Uterus (tissue), 4 donors: ENCODE data around the gene LARP1. TPM values are rescaled to one million over a fixed set of nuclear protein-coding genes. Genes with fewer than 3 reads are reported as not detected.

Source experiments
- DNase-seq, 2 donors: peaks; one replicate each; pipeline ENCODE4 v3.0.0-alpha.2; 2019 to 2020
- H3K27ac ChIP-seq, 2 donors: fragments of 200-600 bp; sonication (generic); 1 replicate in 1 of 2; 2 replicates in 1 of 2; pipeline ENCODE4 v1.5.1; 2016 to 2018
- H3K27me3 ChIP-seq, 2 donors: fragments of 200-600 bp; sonication (generic); one replicate each; pipeline ENCODE4 v1.5.1; 2018 to 2019; ENCODE audit warnings: control low read depth in 1 of 2
- H3K36me3 ChIP-seq, 2 donors: fragments of 200-600 bp; sonication (generic); one replicate each; pipeline ENCODE4 v1.5.1; 2019; ENCODE audit warnings: control low read depth in 1 of 2
- H3K4me1 ChIP-seq, 2 donors: fragments of 200-600 bp; sonication (generic); one replicate each; pipeline ENCODE4 v1.5.1; 2018 to 2019; ENCODE audit warnings: control low read depth in 1 of 2
- H3K4me3 ChIP-seq, 2 donors: fragments of 200-600 bp; sonication (generic); 1 replicate in 1 of 2; 2 replicates in 1 of 2; pipeline ENCODE4 v1.5.1; 2018 to 2019; ENCODE audit warnings: mild to moderate bottlenecking in 1 of 2
- H3K9me3 ChIP-seq, 2 donors: fragments of 200-600 bp; sonication (generic); one replicate each; pipeline ENCODE4 v1.5.1; 2019; ENCODE audit warnings: control low read depth in 1 of 2
- POLR2A ChIP-seq, 2 donors: fragments of 450-650 bp; IDR thresholded peaks; one replicate each; pipeline ENCODE4 v1.6.1; 2016; ENCODE audit warnings: antibody characterized with exemption in 2 of 2, mild to moderate bottlenecking in 1 of 2, moderate library complexity in 1 of 2
- intact Hi-C: fragments of 100-400 bp; cut with DNase I; formaldehyde crosslinking; loops from one replicate; pipeline ENCODE4 v1.15.1; 2023; ENCODE audit warnings: low total_unique reads
- total RNA-seq, 4 donors: library from RNA; depleted of rRNA in 3 of 4; stranded (reverse); fragments of >200 nt in 3 of 4; gene quantifications; one replicate each; pipeline versions ENCODE4 v1.1.0 to v1.2.4, GENCODE V29; 2014 to 2023
- TF ChIP-seq, protein P1 (sequence below), 4 experiments: fragments of 200-600 bp in 2 of 4; fragments of 450-650 bp in 2 of 4; sonication (generic) in 2 of 4; IDR thresholded peaks; one replicate each; pipeline ENCODE4 v1.5.1; 2016 to 2019; ENCODE audit warnings: antibody characterized with exemption in 4 of 4, mild to moderate bottlenecking in 2 of 4, moderate library complexity in 1 of 4
- donor health status: DM: yes; HTN: yes; CAD: no.

The LARP1 gene
- total RNA-seq, 4 donors from 2014 or later = 33.3 to 202 (median 47.1) TPM

DNA sequence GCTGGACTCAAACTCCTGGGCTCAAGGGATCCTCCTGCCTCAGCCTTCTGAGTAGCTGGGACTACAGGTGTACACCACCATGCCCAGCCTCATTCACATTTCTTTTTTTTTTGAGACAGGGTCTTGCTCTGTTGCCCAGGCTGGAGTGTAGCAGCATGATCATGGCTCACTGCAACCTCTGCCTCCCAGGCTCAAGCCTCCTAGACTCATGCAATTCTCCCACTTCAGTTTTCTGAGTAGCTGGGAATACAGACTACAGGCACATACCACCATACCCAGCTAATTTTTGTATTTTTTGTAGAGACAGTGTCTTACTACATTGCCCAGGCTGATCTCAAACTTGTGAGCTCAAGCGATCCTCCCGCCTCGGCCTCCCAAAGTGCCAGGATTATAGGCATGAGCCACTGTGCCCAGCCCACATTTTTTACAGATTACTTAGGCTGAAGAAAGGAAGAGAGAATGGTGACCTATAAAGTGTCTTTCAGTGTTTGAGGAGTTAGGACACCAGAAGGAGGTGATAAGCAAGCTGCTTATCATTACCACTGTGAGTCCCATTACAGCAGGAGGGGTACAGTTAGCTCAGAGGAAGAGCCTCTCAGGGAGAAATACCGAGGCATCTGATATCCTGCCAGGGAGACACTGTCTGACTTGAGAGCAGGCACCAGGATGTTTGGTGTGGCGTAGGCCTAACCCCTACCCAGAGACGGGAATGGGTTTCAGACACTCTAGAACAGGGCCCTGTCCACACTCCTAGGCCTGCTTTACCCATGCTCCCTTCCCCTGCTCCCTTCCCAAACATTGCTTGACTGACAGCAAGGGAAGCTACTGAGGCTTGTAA is 85.5 kb downstream of the LARP1 start:
- no peak overlapping the region for H3K27ac ChIP-seq
- H3K36me3 ChIP-seq = no peaks in the 10 kb centered on the region
- H3K4me3 ChIP-seq = no peak overlapping the region
- no peaks in the 10 kb centered on the region for H3K27me3 ChIP-seq
- no peaks in the 10 kb centered on the region for H3K4me1 ChIP-seq
- intact Hi-C loops = no loop called here
- DNase-seq = no peak
- TF ChIP-seq, protein P1, sequence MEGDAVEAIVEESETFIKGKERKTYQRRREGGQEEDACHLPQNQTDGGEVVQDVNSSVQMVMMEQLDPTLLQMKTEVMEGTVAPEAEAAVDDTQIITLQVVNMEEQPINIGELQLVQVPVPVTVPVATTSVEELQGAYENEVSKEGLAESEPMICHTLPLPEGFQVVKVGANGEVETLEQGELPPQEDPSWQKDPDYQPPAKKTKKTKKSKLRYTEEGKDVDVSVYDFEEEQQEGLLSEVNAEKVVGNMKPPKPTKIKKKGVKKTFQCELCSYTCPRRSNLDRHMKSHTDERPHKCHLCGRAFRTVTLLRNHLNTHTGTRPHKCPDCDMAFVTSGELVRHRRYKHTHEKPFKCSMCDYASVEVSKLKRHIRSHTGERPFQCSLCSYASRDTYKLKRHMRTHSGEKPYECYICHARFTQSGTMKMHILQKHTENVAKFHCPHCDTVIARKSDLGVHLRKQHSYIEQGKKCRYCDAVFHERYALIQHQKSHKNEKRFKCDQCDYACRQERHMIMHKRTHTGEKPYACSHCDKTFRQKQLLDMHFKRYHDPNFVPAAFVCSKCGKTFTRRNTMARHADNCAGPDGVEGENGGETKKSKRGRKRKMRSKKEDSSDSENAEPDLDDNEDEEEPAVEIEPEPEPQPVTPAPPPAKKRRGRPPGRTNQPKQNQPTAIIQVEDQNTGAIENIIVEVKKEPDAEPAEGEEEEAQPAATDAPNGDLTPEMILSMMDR (IDR thresholded peaks at IDR 0.05) = no peak
- no peak for TF ChIP-seq POLR2A (IDR thresholded peaks at IDR 0.05)
- no peaks in the 10 kb centered on the region for H3K9me3 ChIP-seq

DNA sequence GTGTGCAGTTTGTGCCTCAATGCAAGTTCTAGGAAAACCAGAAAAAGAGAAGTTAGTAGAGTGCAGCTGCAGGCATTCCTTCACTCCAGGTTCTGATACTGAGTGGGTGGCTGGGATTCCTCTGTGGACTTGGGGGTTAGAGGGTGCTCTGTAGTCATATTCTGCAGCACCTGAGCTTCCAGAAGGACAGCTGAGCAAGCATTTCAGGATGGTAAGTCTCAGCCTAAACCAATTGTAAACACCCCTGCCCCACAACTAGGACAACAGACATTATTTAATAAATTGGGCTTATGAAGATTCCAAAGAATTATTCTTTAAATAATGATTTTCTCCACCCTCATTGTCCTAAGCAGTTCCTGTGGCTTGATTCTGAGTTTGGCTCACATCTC is 86.1 kb downstream of the LARP1 start:
- H3K27me3 ChIP-seq = no peaks in the 10 kb centered on the region
- no peak overlapping the region for H3K27ac ChIP-seq
- no peak for TF ChIP-seq POLR2A (IDR thresholded peaks at IDR 0.05)
- TF ChIP-seq, protein P1 (IDR thresholded peaks at IDR 0.05) = no peak
- no peaks in the 10 kb centered on the region for H3K4me1 ChIP-seq
- no peak for DNase-seq
- no peaks in the 10 kb centered on the region for H3K9me3 ChIP-seq
- H3K36me3 ChIP-seq = no peaks in the 10 kb centered on the region
- intact Hi-C loops = no loop called here
- H3K4me3 ChIP-seq = no peak overlapping the region

DNA sequence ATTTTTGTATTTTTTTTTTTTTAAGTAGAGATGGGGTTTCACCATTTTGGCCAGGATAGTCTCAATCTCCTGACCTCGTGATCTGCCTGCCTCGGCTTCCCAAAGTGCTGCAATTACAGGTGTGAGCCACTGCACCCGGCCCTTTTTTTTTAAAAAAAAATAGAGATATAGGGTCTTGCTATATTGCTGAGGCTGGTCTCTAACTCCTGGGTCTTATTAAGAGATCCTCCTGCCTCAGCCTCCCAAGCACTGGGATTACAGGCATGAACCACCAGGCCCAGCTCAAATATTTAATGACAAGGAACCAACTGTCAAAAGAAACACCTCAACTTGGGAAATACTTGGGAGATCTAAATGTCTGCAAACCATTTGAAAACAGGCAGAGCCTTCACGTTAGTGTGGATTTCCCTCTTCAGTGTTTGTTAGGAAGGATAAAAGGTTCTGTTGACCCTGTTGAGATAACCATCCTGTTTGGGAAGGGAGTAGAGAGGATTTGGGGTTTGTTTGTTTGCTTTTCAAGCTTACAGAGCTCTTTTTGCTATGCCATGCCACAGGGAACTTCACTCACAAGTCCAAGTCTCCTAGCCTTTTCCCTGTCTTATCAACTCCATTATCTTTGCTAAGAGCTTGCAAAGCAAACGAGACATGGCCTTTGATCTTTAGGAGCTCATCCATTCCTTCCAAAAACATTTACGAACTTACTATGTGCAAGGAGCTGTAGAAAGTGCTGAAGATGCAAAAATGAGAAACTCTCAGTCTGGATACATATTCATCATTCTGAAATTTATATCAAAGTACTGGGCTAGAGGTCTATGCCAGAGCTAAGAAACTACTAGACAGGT is 87.7 kb downstream of the LARP1 start:
- no peak overlapping the region for H3K27ac ChIP-seq
- no peaks in the 10 kb centered on the region for H3K9me3 ChIP-seq
- DNase-seq = no peak
- no peaks in the 10 kb centered on the region for H3K36me3 ChIP-seq
- TF ChIP-seq, protein P1 (IDR thresholded peaks at IDR 0.05) = no peak
- TF ChIP-seq POLR2A (IDR thresholded peaks at IDR 0.05) = no peak
- H3K4me1 ChIP-seq = no peaks in the 10 kb centered on the region
- H3K4me3 ChIP-seq = no peak overlapping the region
- intact Hi-C loops = no loop called here
- H3K27me3 ChIP-seq = no peaks in the 10 kb centered on the region

DNA sequence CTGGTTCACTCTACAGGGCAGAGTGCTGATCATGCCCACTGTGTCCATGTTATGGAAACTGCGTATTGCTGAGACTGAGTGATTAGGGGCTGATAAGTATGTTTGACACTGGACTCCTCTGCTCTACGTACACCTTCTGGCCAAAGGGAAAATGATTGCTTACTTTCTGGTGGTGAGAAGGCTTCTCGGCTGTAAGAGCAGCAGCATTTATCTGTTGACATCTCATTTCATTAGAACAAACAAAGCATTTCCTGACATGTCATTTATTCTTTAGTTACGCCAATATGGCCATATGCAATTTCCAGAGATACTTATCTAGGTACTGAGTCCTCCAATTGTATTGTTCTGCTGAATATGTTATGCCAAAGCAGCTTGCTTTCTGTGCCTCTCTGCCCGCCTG is 89.6 kb downstream of the LARP1 start:
- H3K27me3 ChIP-seq = no peaks in the 10 kb centered on the region
- no peak overlapping the region for H3K27ac ChIP-seq
- no peak overlapping the region for H3K4me3 ChIP-seq
- intact Hi-C loops = no loop called here
- no peaks in the 10 kb centered on the region for H3K9me3 ChIP-seq
- H3K36me3 ChIP-seq = no peaks in the 10 kb centered on the region
- DNase-seq = no peak
- H3K4me1 ChIP-seq = peaks cover 0 to 4% of the 10 kb centered on the region in 2 donors
- no peak for TF ChIP-seq POLR2A (IDR thresholded peaks at IDR 0.05)
- TF ChIP-seq, protein P1 (IDR thresholded peaks at IDR 0.05) = no peak
